Measurements from ENCODE around the gene ANKFY1.

ANKFY1 gene

DNA sequence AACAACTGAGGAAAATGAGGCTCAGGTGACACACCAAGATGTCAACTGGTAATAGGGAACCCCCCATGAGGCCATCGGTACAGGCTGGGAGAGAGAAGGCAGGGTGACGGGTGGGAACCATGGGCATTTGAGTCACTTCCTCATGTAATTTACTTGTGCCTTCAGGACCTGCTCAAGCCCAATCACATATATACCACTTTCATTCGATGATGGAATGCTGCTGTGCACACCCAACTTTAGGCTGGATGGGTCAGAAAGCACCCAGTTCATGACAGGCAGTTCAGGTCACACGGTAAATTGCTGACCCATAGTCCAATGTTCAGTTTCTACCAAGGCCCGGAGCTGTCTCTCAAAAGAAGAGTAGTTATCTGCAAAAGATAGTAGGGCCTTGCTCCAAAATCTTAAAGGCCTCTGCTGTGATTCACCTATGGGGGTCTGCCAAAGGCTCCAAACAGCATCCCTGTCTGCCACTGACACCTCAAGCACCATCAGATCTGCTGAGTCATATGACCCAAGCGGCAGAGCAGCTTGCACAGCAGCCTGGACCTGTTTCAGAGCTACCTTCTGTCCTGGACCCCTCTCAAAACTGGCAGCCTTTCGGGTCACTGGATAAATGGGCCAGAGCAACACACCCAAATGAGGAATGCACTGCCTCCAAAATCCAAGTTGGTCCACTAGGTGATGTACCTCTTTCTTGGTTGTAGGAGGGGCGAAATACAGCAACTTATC, 145.6 kb downstream of the ANKFY1 start:
- DNase-seq (ENCODE audit: low spot score) = no peak

DNA sequence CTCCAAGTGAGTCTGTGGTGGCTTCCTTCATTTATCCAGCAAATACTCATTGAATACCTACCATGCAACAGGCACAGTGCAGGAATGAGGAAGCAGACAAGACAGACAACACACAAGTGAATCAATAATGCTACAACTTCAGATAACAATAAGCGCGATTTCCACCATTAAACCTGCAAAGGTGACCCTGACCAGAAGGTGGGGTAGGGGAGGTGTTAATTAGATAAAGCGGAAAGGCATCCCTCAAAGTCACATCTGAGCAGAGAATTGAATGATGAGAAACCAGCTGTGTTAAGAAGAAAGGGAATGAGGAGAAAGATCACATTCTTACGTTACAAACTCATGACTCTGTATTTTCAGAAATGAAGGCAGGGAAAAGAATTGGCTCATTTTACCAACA, 147.3 kb downstream of the ANKFY1 start:
- no peak for DNase-seq (ENCODE audit: low spot score)
